Forelimb muscle (tissue), 1 donor: ENCODE data around the gene AACS. TPM values are rescaled to one million over a fixed set of nuclear protein-coding genes. Genes with fewer than 3 reads are reported as not detected.
"Not testable (repeated sequence)": the region's sequence is repeated elsewhere in the genome, so short reads cannot be mapped to it uniquely, and the experiment has no call there.

Source experiments
- DNase-seq: peaks from one replicate; pipeline ENCODE4 v3.0.0-alpha.2; 2013; ENCODE audit warnings: low read depth
- polyA plus RNA-seq: library from polyadenylated mRNA; unstranded; fragments of 120-200 nt; gene quantifications from one replicate; pipeline ENCODE4 v1.2.1, GENCODE V29; 2013; ENCODE audit not compliant: insufficient read length

AACS gene
- polyA plus RNA-seq, 1 donor, result 24.5 TPM

GRCh38 chr12:125124320-125124966 is 59.2 kb downstream of the AACS start:
- DNase-seq, result no peak

- no peak for DNase-seq
These were observed 60.0 kb downstream of the AACS start for GRCh38 chr12:125125271-125125670.

- no peak for DNase-seq
These were observed 63.4 kb downstream of the AACS start for GRCh38 chr12:125128439-125129178.

- DNase-seq, result no peak
These were observed 63.9 kb downstream of the AACS start for GRCh38 chr12:125129179-125129571.

- no peak for DNase-seq
These were observed 64.5 kb downstream of the AACS start for GRCh38 chr12:125129591-125130255.

GRCh38 chr12:125131958-125132357 is 66.7 kb downstream of the AACS start:
- no peak for DNase-seq

- no peak for DNase-seq
These were observed 67.6 kb downstream of the AACS start for GRCh38 chr12:125132698-125133400.

GRCh38 chr12:125133616-125134015 is 68.4 kb downstream of the AACS start:
- DNase-seq, result no peak

- no peak for DNase-seq
These were observed 69.3 kb downstream of the AACS start for GRCh38 chr12:125134576-125134975.

- DNase-seq, result no peak
These were observed 70.7 kb downstream of the AACS start for GRCh38 chr12:125135906-125136305.

- no peak for DNase-seq
These were observed 71.5 kb downstream of the AACS start for GRCh38 chr12:125136702-125137101.

- DNase-seq, result no peak
These were observed 72.6 kb downstream of the AACS start for GRCh38 chr12:125137766-125138344.

GRCh38 chr12:125140279-125141209 is 75.3 kb downstream of the AACS start:
- DNase-seq, result no peak

GRCh38 chr12:125141210-125141573 is 76.0 kb downstream of the AACS start:
- not testable (repeated sequence) for DNase-seq

GRCh38 chr12:125142601-125143000 is 77.4 kb downstream of the AACS start:
- no peak for DNase-seq

GRCh38 chr12:125143491-125143890 is 78.3 kb downstream of the AACS start:
- DNase-seq, result no peak

- DNase-seq, result no peak
These were observed 80.0 kb downstream of the AACS start for GRCh38 chr12:125145196-125145595.

- DNase-seq, result no peak
These were observed 83.1 kb downstream of the AACS start for GRCh38 chr12:125148316-125148715.

- DNase-seq, result no peak
These were observed 84.2 kb downstream of the AACS start for GRCh38 chr12:125149160-125150108.

GRCh38 chr12:125151284-125151683 is 86.0 kb downstream of the AACS start:
- DNase-seq, result no peak
